HEK293 (cell line): Measurements from ENCODE around the gene PRM3.

Experiments used
- CTCF ChIA-PET: fragments of 350-600 bp; formaldehyde crosslinking; extraction: SDS; loops from one replicate; lab custom pipeline; 2021; ENCODE audit warnings: antibody characterized with exemption; lab: Yijun Ruan, JAX
- POLR2A ChIA-PET: fragments of 300-600 bp; formaldehyde crosslinking; extraction: SDS; loops from one replicate; lab custom pipeline; 2020; ENCODE audit warnings: antibody characterized with exemption, inconsistent platforms; lab: Yijun Ruan, JAX
- H3K27ac ChIP-seq: fragments of 200-500 bp; sonication (Bioruptor generic); 2 replicates; pipeline ENCODE4 v1.5.1; 2014; ENCODE audit warnings: low read depth, low read length, control low read depth, inconsistent platforms; ENCODE audit errors: extremely low read depth
- H3K36me3 ChIP-seq, 2 experiments: fragments of 200-500 bp in 1 of 2; sonication (Bioruptor generic) in 1 of 2; 1 replicate in 1 of 2; 2 replicates in 1 of 2; pipeline ENCODE4 v1.5.1; 2014 to 2017; ENCODE audit warnings: inconsistent platforms in 2 of 2, low read length in 2 of 2; ENCODE audit not compliant: control insufficient read depth in 2 of 2, insufficient read depth in 1 of 2
- H3K4me1 ChIP-seq: fragments of 200-500 bp; sonication (Bioruptor generic); 2 replicates; pipeline ENCODE4 v1.5.1; 2014; ENCODE audit warnings: mild to moderate bottlenecking, low read length, inconsistent platforms; ENCODE audit not compliant: control insufficient read depth, insufficient read depth
- H3K4me3 ChIP-seq: 2 replicates; pipeline ENCODE4 v1.5.1; 2011; ENCODE audit warnings: low read depth, mild to moderate bottlenecking, control low read depth, low read length, moderate library complexity
- H3K9me3 ChIP-seq: fragments of 200-500 bp; sonication (Bioruptor generic); 2 replicates; pipeline ENCODE4 v1.5.1; 2014; ENCODE audit warnings: low read depth, low read length, inconsistent platforms; ENCODE audit not compliant: control insufficient read depth, insufficient read depth
- GLI2 ChIP-seq: fragments of 450-650 bp; formaldehyde crosslinking; IDR thresholded peaks from 2 replicates; pipeline ENCODE4; 2017; ENCODE audit warnings: missing biosample characterization, missing genetic modification characterization, low read depth, borderline replicate concordance
- GLIS1 ChIP-seq: fragments of 450-650 bp; formaldehyde crosslinking; IDR thresholded peaks from 2 replicates; pipeline ENCODE4 v1.5.1; 2016; ENCODE audit warnings: missing biosample characterization, missing genetic modification characterization
- KLF8 ChIP-seq: fragments of 450-650 bp; formaldehyde crosslinking; IDR thresholded peaks from 2 replicates; pipeline ENCODE4 v1.5.1; 2016; ENCODE audit warnings: missing biosample characterization, missing genetic modification characterization
- OVOL3 ChIP-seq: fragments of 450-650 bp; formaldehyde crosslinking; IDR thresholded peaks from 2 replicates; pipeline ENCODE4 v1.5.1; 2016; ENCODE audit warnings: missing biosample characterization, missing genetic modification characterization
- PRDM1 ChIP-seq: fragments of 450-650 bp; formaldehyde crosslinking; IDR thresholded peaks from 2 replicates; pipeline ENCODE4; 2016; ENCODE audit warnings: missing biosample characterization, missing genetic modification characterization
- SALL2 ChIP-seq: fragments of 450-650 bp; formaldehyde crosslinking; IDR thresholded peaks from 2 replicates; pipeline ENCODE4 v1.5.0; 2017; ENCODE audit warnings: missing biosample characterization, mild to moderate bottlenecking, missing genetic modification characterization, borderline replicate concordance
- SCRT1 ChIP-seq: fragments of 450-650 bp; formaldehyde crosslinking; IDR thresholded peaks from 2 replicates; pipeline ENCODE4 v1.5.1; 2016; ENCODE audit warnings: missing biosample characterization, missing genetic modification characterization, borderline replicate concordance
- SCRT2 ChIP-seq: fragments of 450-650 bp; formaldehyde crosslinking; IDR thresholded peaks from 2 replicates; pipeline ENCODE4 v1.5.1; 2016; ENCODE audit warnings: missing biosample characterization, missing genetic modification characterization
- WT1 ChIP-seq: fragments of 450-650 bp; formaldehyde crosslinking; IDR thresholded peaks from 2 replicates; pipeline ENCODE4 v1.5.1; 2016; ENCODE audit warnings: missing biosample characterization, missing genetic modification characterization
- YY1 ChIP-seq: fragments of 450-650 bp; formaldehyde crosslinking; IDR thresholded peaks from 2 replicates; pipeline ENCODE4 v1.5.1; 2018; ENCODE audit warnings: missing biosample characterization, missing genetic modification characterization
- ZFP37 ChIP-seq: fragments of 450-650 bp; formaldehyde crosslinking; IDR thresholded peaks from 2 replicates; pipeline ENCODE4 v1.5.1; 2016; ENCODE audit warnings: missing biosample characterization, missing genetic modification characterization
- ZIC2 ChIP-seq: fragments of 450-650 bp; formaldehyde crosslinking; IDR thresholded peaks from 2 replicates; pipeline ENCODE4 v1.5.1; 2016; ENCODE audit warnings: missing biosample characterization, missing genetic modification characterization
- ZNF112 ChIP-seq: fragments of 450-650 bp; formaldehyde crosslinking; IDR thresholded peaks from 2 replicates; pipeline ENCODE4 v1.5.0; 2017; ENCODE audit warnings: missing biosample characterization, missing genetic modification characterization
- ZNF37A ChIP-seq: fragments of 450-650 bp; IDR thresholded peaks from 2 replicates; pipeline ENCODE4 v1.5.1; 2018; ENCODE audit warnings: missing biosample characterization, missing genetic modification characterization
- ZNF521 ChIP-seq: fragments of 450-650 bp; formaldehyde crosslinking; IDR thresholded peaks from 2 replicates; pipeline ENCODE4 v1.5.1; 2017; ENCODE audit warnings: missing biosample characterization, mild to moderate bottlenecking, missing genetic modification characterization
- ZNF658 ChIP-seq: fragments of 450-650 bp; formaldehyde crosslinking; IDR thresholded peaks from 2 replicates; pipeline ENCODE4; 2016; ENCODE audit warnings: missing biosample characterization, missing genetic modification characterization
- ZNF701 ChIP-seq: fragments of 450-650 bp; formaldehyde crosslinking; IDR thresholded peaks from 2 replicates; pipeline ENCODE4 v1.5.1; 2016; ENCODE audit warnings: missing biosample characterization, missing genetic modification characterization
- ZNF837 ChIP-seq: fragments of 450-650 bp; formaldehyde crosslinking; IDR thresholded peaks from 2 replicates; pipeline ENCODE4 v1.5.1; 2016; ENCODE audit warnings: missing biosample characterization, missing genetic modification characterization
- ZNF843 ChIP-seq: fragments of 450-650 bp; formaldehyde crosslinking; IDR thresholded peaks from 2 replicates; pipeline ENCODE4 v1.5.1; 2016; ENCODE audit warnings: missing biosample characterization, missing genetic modification characterization
- TF ChIP-seq, protein P1 (sequence below): fragments of 450-650 bp; formaldehyde crosslinking; conservative IDR thresholded peaks from 2 replicates; pipeline ENCODE4 v1.5.1; 2016; ENCODE audit warnings: low read depth, missing biosample characterization, missing genetic modification characterization
- TF ChIP-seq, protein P2 (sequence below): fragments of 450-650 bp; formaldehyde crosslinking; IDR thresholded peaks from 2 replicates; pipeline ENCODE4 v1.5.1; 2016; ENCODE audit warnings: missing biosample characterization, missing genetic modification characterization

Gene PRM3

DNA sequence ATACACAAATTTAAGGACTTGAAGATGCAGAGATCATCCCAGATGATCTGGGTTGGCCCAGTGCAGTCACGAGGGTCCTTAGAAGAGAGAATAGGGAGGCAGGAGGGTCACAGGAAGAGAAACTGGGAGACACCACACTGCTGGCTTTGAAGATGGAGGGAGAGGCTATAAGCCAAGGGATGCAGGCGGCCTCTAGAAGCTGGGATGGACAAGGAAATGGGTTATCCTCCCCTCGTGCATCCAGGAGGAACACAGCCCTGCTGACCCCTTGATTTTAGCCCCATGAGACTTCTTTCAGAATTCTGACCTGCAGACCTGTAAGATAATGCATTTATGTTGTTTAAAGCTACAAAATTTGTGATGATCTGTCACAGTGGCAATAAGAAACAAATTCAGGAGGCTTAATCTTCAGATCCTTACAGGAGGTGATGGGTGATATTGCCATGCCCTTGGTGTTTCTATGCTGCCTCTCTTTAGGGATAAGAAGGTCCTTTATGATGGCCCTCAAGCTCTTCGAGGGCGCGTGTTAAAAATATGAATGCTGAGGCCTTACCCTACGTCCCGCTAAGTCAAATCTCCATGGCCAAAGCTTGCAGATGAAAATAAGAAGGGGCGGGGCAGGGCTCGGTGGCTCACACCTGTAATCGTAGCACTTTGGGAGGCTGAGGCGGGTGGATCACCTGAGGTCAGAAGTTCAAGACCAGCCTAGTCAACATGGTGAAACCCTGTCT lies 4.3 kb upstream of the PRM3 start:
- TF ChIP-seq SCRT2 (tag by site-specific recombination) (no peak), YY1 (tag by site-specific recombination) (no peak), ZNF112 (tag by site-specific recombination) (no peak), GLI2 (tag by site-specific recombination) (no peak), ZNF37A (tag by site-specific recombination) (no peak), ZNF843 (tag by site-specific recombination) (no peak), SCRT1 (tag by site-specific recombination) (no peak), ZFP37 (tag by site-specific recombination) (no peak), ZNF658 (tag by site-specific recombination) (no peak), ZNF837 (tag by site-specific recombination) (no peak), GLIS1 (no peak), WT1 (tag by site-specific recombination) (no peak), ZIC2 (tag by site-specific recombination) (no peak), ZNF701 (tag by site-specific recombination) (no peak), KLF8 (tag by site-specific recombination) (no peak), PRDM1 (tag by site-specific recombination) (no peak), OVOL3 (tag by site-specific recombination) (no peak), ZNF521 (no peak)
- TF ChIP-seq, protein P1, sequence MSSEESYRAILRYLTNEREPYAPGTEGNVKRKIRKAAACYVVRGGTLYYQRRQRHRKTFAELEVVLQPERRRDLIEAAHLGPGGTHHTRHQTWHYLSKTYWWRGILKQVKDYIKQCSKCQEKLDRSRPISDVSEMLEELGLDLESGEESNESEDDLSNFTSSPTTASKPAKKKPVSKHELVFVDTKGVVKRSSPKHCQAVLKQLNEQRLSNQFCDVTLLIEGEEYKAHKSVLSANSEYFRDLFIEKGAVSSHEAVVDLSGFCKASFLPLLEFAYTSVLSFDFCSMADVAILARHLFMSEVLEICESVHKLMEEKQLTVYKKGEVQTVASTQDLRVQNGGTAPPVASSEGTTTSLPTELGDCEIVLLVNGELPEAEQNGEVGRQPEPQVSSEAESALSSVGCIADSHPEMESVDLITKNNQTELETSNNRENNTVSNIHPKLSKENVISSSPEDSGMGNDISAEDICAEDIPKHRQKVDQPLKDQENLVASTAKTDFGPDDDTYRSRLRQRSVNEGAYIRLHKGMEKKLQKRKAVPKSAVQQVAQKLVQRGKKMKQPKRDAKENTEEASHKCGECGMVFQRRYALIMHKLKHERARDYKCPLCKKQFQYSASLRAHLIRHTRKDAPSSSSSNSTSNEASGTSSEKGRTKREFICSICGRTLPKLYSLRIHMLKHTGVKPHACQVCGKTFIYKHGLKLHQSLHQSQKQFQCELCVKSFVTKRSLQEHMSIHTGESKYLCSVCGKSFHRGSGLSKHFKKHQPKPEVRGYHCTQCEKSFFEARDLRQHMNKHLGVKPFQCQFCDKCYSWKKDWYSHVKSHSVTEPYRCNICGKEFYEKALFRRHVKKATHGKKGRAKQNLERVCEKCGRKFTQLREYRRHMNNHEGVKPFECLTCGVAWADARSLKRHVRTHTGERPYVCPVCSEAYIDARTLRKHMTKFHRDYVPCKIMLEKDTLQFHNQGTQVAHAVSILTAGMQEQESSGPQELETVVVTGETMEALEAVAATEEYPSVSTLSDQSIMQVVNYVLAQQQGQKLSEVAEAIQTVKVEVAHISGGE (tag by site-specific recombination) = no peak
- TF ChIP-seq, protein P2, sequence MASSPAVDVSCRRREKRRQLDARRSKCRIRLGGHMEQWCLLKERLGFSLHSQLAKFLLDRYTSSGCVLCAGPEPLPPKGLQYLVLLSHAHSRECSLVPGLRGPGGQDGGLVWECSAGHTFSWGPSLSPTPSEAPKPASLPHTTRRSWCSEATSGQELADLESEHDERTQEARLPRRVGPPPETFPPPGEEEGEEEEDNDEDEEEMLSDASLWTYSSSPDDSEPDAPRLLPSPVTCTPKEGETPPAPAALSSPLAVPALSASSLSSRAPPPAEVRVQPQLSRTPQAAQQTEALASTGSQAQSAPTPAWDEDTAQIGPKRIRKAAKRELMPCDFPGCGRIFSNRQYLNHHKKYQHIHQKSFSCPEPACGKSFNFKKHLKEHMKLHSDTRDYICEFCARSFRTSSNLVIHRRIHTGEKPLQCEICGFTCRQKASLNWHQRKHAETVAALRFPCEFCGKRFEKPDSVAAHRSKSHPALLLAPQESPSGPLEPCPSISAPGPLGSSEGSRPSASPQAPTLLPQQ (tag by site-specific recombination) = no peak
- ChIA-PET CTCF (no interaction called here), POLR2A (no interaction called here)
- Histone ChIP-seq H3K4me1 (peaks cover 5% of the 10 kb centered on the region), H3K9me3 (no peaks in the 10 kb centered on the region), H3K27ac (no peak overlapping the region), H3K4me3 (no peak overlapping the region), H3K36me3 (no peaks in the 10 kb centered on the region)

DNA sequence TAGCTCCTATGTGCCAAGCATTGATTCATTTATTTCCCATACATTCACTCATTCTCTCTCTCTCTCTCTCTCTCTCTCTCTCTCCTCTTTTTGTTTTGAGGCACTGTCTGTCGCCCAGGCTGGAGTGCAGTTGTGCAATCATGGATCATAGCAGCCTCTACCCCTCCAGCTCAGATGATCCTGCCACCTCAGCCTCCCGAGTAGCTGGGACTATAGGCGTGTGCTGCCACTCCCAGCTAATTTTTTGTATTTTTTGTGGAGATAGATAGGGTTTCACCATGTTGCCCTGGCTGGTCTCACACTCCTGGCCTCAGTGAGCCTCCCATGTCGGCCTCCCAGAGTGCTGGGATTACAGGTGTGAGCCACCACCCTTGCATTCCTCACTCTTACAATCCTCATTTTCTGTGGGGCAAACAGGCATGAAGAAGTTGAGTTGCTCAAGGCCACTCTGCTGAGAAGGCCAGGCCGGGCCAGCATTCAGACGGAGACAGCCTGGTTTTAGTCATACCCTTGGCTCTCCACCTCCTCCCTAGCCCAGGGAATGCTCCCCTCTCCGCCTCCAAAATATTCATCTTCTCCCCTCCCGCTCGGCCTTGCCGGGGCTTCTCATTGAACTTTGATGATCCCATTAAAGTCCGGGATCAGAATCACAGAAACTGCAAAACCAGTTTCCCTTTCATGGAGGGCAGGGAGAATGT lies 3.6 kb upstream of the PRM3 start:
- TF ChIP-seq SALL2 (tag by site-specific recombination) = no peak
- Histone ChIP-seq H3K36me3 (no peaks in the 10 kb centered on the region), H3K9me3 (no peaks in the 10 kb centered on the region), H3K4me1 (peaks cover 5% of the 10 kb centered on the region), H3K27ac (no peak overlapping the region), H3K4me3 (no peak overlapping the region)
- CTCF ChIA-PET = interaction anchor here (0.6 to 0.7 kb wide), 4 partner anchors 21 to 175 kb away, joined by 3 to 4 read pairs (median 3); partner anchors contain the start of gene SOCS1
- POLR2A ChIA-PET = interaction anchor here (1.2 kb wide), 1 partner anchor 21 kb away, joined by 3 read pairs; the partner anchor contains the start of gene SOCS1
